ENCODE measurements around the gene PGM2. TPM values are rescaled to one million over a fixed set of nuclear protein-coding genes. Genes with fewer than 3 reads are reported as not detected.

PGM2 gene
- total RNA-seq, 1 experiment from 2014 or later = 31.0 TPM

DNA sequence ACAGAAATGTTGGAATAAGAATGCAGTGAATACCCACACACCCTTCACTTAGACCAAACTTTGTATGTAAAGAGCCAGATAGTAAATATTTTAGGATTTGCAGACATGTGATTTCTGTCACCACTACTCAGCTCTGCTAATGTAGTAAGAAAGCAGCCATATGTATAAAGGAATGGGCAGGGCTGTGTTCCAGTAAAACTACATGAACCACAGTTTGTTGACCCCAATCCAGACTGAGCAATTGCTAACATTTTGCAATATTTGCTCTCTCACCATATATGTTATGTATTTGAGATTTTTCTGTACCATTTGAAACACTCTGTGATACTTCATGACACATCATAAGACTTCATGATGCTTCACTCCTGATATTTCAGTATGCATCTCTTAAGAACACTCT lies 32.4 kb downstream of the PGM2 start:
- no TSS peak for BruUV-seq (replicated peaks)
- Histone ChIP-seq H3K36me3 (ENCODE audit: insufficient read depth, low read length, poor library complexity, severe bottlenecking) (peaks cover 18% of the 10 kb centered on the region), H3K27ac (ENCODE audit: low read depth, low read length, poor library complexity, severe bottlenecking) (no peak overlapping the region), H3K9me3 (ENCODE audit: low read depth, low read length, poor library complexity, severe bottlenecking) (no peaks in the 10 kb centered on the region), H3K4me3 (ENCODE audit: low read depth, low read length, poor library complexity, severe bottlenecking) (no peak overlapping the region), H3K27me3 (replicated peaks; ENCODE audit: insufficient read depth, low read depth, low read length, poor library complexity) (no peaks in the 10 kb centered on the region), H3K4me1 (ENCODE audit: insufficient read depth, low read length, poor library complexity, severe bottlenecking) (no peaks in the 10 kb centered on the region)
- ChIA-PET POLR2A (ENCODE audit: low non-redundant PET) (no interaction called here), CTCF (no interaction called here)
- no peak for TF ChIP-seq EZH2 (IDR thresholded peaks at IDR 0.05; ENCODE audit: borderline replicate concordance, low read depth, low read length, poor library complexity, severe bottlenecking)
- TF ChIP-seq, protein P1, sequence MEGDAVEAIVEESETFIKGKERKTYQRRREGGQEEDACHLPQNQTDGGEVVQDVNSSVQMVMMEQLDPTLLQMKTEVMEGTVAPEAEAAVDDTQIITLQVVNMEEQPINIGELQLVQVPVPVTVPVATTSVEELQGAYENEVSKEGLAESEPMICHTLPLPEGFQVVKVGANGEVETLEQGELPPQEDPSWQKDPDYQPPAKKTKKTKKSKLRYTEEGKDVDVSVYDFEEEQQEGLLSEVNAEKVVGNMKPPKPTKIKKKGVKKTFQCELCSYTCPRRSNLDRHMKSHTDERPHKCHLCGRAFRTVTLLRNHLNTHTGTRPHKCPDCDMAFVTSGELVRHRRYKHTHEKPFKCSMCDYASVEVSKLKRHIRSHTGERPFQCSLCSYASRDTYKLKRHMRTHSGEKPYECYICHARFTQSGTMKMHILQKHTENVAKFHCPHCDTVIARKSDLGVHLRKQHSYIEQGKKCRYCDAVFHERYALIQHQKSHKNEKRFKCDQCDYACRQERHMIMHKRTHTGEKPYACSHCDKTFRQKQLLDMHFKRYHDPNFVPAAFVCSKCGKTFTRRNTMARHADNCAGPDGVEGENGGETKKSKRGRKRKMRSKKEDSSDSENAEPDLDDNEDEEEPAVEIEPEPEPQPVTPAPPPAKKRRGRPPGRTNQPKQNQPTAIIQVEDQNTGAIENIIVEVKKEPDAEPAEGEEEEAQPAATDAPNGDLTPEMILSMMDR (conservative IDR thresholded peaks at IDR 0.05; ENCODE audit: low read depth, low read length) = no peak
- intact Hi-C loops (cut with micrococcal nuclease; ENCODE audit: unreplicated experiment) = no loop called here
- DNase-seq (ENCODE audit: low spot score) = no peak

DNA sequence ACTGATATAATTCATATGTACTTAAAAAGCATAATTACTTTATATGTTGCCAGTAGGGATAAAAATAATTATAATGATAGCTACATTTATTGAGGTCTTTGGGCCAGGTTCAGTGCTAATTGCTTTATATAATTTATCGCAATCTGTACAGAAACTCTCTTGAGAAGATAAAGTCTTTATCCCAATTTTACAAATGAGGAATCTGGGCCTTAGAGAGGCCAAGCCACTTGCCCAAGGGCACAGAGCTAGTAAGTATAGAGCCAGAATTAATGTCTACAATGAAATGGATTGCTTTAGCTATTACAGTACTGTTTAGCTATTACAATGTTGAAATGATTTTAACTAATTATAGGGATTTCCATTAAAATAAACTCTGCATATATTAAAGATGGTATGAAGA lies 33.8 kb downstream of the PGM2 start:
- POLR2A ChIA-PET (ENCODE audit: low non-redundant PET) = no interaction called here

DNA sequence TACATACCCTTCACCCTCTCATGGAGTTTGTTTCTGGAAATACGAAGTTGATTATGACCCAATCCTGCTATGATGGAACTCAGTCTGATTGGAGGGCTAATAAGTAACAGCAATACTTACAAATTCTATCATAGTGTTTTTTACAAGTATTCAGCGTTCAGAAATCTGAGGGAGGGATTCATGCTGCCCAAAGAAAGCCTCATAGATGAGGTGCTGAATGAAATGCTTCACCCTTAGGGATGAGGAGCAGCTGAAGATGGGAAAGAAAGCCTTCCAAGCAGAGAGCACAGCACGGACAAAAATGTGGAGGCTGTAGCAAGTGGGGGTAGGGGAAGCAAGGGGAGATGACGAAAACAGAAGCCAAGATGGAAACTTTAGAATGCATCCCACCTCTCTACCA lies 36.5 kb downstream of the PGM2 start:
- no peaks in the 10 kb centered on the region for H3K4me1 ChIP-seq (ENCODE audit: insufficient read depth, low read length, poor library complexity, severe bottlenecking)
- ChIA-PET POLR2A (ENCODE audit: low non-redundant PET) (no interaction called here), CTCF (no interaction called here)
- BruUV-seq (replicated peaks) = no TSS peak
- TF ChIP-seq, protein P1 (conservative IDR thresholded peaks at IDR 0.05; ENCODE audit: low read depth, low read length) = no peak
- TF ChIP-seq EZH2 (IDR thresholded peaks at IDR 0.05; ENCODE audit: borderline replicate concordance, low read depth, low read length, poor library complexity, severe bottlenecking) = no peak
- H3K9me3 ChIP-seq (ENCODE audit: low read depth, low read length, poor library complexity, severe bottlenecking) = no peaks in the 10 kb centered on the region
- no peaks in the 10 kb centered on the region for H3K27me3 ChIP-seq (replicated peaks; ENCODE audit: insufficient read depth, low read depth, low read length, poor library complexity)
- no peak overlapping the region for H3K4me3 ChIP-seq (ENCODE audit: low read depth, low read length, poor library complexity, severe bottlenecking)
- H3K36me3 ChIP-seq (ENCODE audit: insufficient read depth, low read length, poor library complexity, severe bottlenecking) = peaks cover 12% of the 10 kb centered on the region
- intact Hi-C loops (cut with micrococcal nuclease; ENCODE audit: unreplicated experiment) = no loop called here
- no peak for DNase-seq (ENCODE audit: low spot score)
- H3K27ac ChIP-seq (ENCODE audit: low read depth, low read length, poor library complexity, severe bottlenecking) = no peak overlapping the region

More for the DNA sequence above, 33.8 kb downstream of the PGM2 start:
- Histone ChIP-seq H3K9me3 (ENCODE audit: low read depth, low read length, poor library complexity, severe bottlenecking) (no peaks in the 10 kb centered on the region), H3K4me1 (ENCODE audit: insufficient read depth, low read length, poor library complexity, severe bottlenecking) (no peaks in the 10 kb centered on the region), H3K27me3 (replicated peaks; ENCODE audit: insufficient read depth, low read depth, low read length, poor library complexity) (no peaks in the 10 kb centered on the region), H3K36me3 (ENCODE audit: insufficient read depth, low read length, poor library complexity, severe bottlenecking) (peaks cover 17% of the 10 kb centered on the region), H3K27ac (ENCODE audit: low read depth, low read length, poor library complexity, severe bottlenecking) (no peak overlapping the region), H3K4me3 (ENCODE audit: low read depth, low read length, poor library complexity, severe bottlenecking) (no peak overlapping the region)
- DNase-seq (ENCODE audit: low spot score) = no peak
- intact Hi-C loops (cut with micrococcal nuclease; ENCODE audit: unreplicated experiment) = no loop called here
- CTCF ChIA-PET = no interaction called here
- TF ChIP-seq, protein P1 (conservative IDR thresholded peaks at IDR 0.05; ENCODE audit: low read depth, low read length) = no peak
- TF ChIP-seq EZH2 (IDR thresholded peaks at IDR 0.05; ENCODE audit: borderline replicate concordance, low read depth, low read length, poor library complexity, severe bottlenecking) = no peak
- no TSS peak for BruUV-seq (replicated peaks)

Data from A673 (cell line).